Common myeloid progenitor, CD34-positive (primary cell): ENCODE results near the gene PLPP7.
"Not testable (repeated sequence)": the region's sequence is repeated elsewhere in the genome, so short reads cannot be mapped to it uniquely, and the experiment has no call there.

Source experiments
- CTCF ChIA-PET: fragments of 350-600 bp; sonication (Branson Sonifier 250); formaldehyde crosslinking; loops from one replicate; lab custom pipeline; 2021; ENCODE audit warnings: antibody characterized with exemption; lab: Charles Lee
- POLR2A ChIA-PET: fragments of 350-600 bp; sonication (Branson Sonifier 250); formaldehyde crosslinking; loops from one replicate; lab custom pipeline; 2021; ENCODE audit warnings: antibody characterized with exemption; lab: Charles Lee
- DNase-seq, 3 donors: peaks; one replicate each; pipeline versions ENCODE4 v3.0.0 to v3.0.0-alpha.2; 2013
- H3K27ac ChIP-seq, 2 experiments: 1 replicate in 1 of 2; 2 replicates in 1 of 2; pipeline ENCODE4 v1.7.0; 2013; ENCODE audit warnings: inconsistent platforms in 2 of 2, low read length in 2 of 2, mild to moderate bottlenecking in 2 of 2, low read depth in 1 of 2, moderate library complexity in 1 of 2; ENCODE audit not compliant: severe bottlenecking in 2 of 2, insufficient read depth in 1 of 2, poor library complexity in 1 of 2
- H3K27me3 ChIP-seq, 5 experiments: replicated peaks in 2 of 5; 1 replicate in 3 of 5; 2 replicates in 2 of 5; pipeline versions ENCODE4 v1.6.1 to v1.7.0; 2013; ENCODE audit warnings: low read length in 4 of 5, mild to moderate bottlenecking in 2 of 5, moderate library complexity in 2 of 5, inconsistent platforms in 1 of 5; ENCODE audit not compliant: insufficient read depth in 5 of 5, control insufficient read depth in 4 of 5
- H3K36me3 ChIP-seq, 4 experiments: 1 replicate in 2 of 4; 2 replicates in 2 of 4; pipeline versions ENCODE4 v1.6.1 to v1.7.0; 2013; ENCODE audit warnings: low read length in 3 of 4, control low read depth in 1 of 4, mild to moderate bottlenecking in 1 of 4; ENCODE audit not compliant: control insufficient read depth in 4 of 4, insufficient read depth in 4 of 4
- H3K4me1 ChIP-seq, 4 experiments: 1 replicate in 3 of 4; 2 replicates in 1 of 4; pipeline versions ENCODE4 v1.6.1 to v1.7.1; 2013; ENCODE audit warnings: low read length in 3 of 4, mild to moderate bottlenecking in 3 of 4, control low read depth in 1 of 4, inconsistent platforms in 1 of 4, moderate library complexity in 1 of 4; ENCODE audit not compliant: control insufficient read depth in 4 of 4, insufficient read depth in 4 of 4; ENCODE audit errors: control extremely low read depth in 1 of 4
- H3K4me3 ChIP-seq, 7 experiments: 1 replicate in 4 of 7; 2 replicates in 3 of 7; pipeline versions ENCODE4 v1.5.1 to v1.7.0; 2013; ENCODE audit warnings: mild to moderate bottlenecking in 7 of 7, low read length in 6 of 7, moderate library complexity in 6 of 7, inconsistent platforms in 2 of 7, low read depth in 2 of 7, control low read depth in 1 of 7; ENCODE audit not compliant: insufficient read depth in 4 of 7, control insufficient read depth in 1 of 7; ENCODE audit errors: extremely low read depth in 1 of 7
- H3K9me3 ChIP-seq, 5 experiments: 1 replicate in 4 of 5; 2 replicates in 1 of 5; pipeline versions ENCODE4 v1.6.1 to v1.7.1; 2013; ENCODE audit warnings: low read length in 4 of 5, mild to moderate bottlenecking in 2 of 5, inconsistent platforms in 1 of 5, low read depth in 1 of 5, moderate library complexity in 1 of 5; ENCODE audit not compliant: control insufficient read depth in 4 of 5, insufficient read depth in 2 of 5; ENCODE audit errors: control extremely low read depth in 1 of 5
- WGBS: methylation state at CpG from one replicate; pipeline ENCODE4 v1.1.5; 2013; ENCODE audit not compliant: insufficient coverage; 5-methylcytosine and 5-hydroxymethylcytosine counted together

PLPP7 gene

GRCh38 chr9:131266266-131267229 lies 23.0 kb upstream of the PLPP7 start:
- WGBS, result 65% methylated on average over 22 of the region's 26 CpGs
- no peaks in the 10 kb centered on the region for H3K27me3 ChIP-seq
- H3K4me1 ChIP-seq, result peaks cover 12 to 73% (median 68%) of the 10 kb centered on the region in 4 experiments
- CTCF ChIA-PET, result interaction anchor here (0.7 to 12.1 kb wide), 2 partner anchors 9 to 11 kb away, joined by 3 to 155 read pairs; no protein-coding TSS in a partner anchor
- peak overlapping the region in 2 of 7 experiments; percentile 19 to 21 for H3K4me3 ChIP-seq
- peaks cover 7 to 43% (median 17%) of the 10 kb centered on the region in 4 experiments for H3K36me3 ChIP-seq
- peak overlapping the region in 1 of 2 experiments; percentile 36 for H3K27ac ChIP-seq
- POLR2A ChIA-PET, result no interaction called here
- no peaks in the 10 kb centered on the region for H3K9me3 ChIP-seq
- DNase-seq, result no peak

GRCh38 chr9:131270171-131271015 lies 19.1 kb upstream of the PLPP7 start:
- POLR2A ChIA-PET, result interaction anchor here (0.6 to 1.0 kb wide), 4 partner anchors 11 to 94 kb away, joined by 3 to 4 read pairs (median 4); no protein-coding TSS in a partner anchor
- no peaks in the 10 kb centered on the region for H3K9me3 ChIP-seq
- no peaks in the 10 kb centered on the region for H3K27me3 ChIP-seq
- CTCF ChIA-PET, result interaction anchor here (0.6 to 12.1 kb wide), 6 partner anchors 8 to 67 kb away, joined by 3 to 155 read pairs (median 4); no protein-coding TSS in a partner anchor
- DNase-seq, result peak; percentile 53 to 79 (median 70)
- WGBS, result 3% methylated on average over 18 of the region's 20 CpGs
- H3K4me1 ChIP-seq, result peaks cover 23 to 92% (median 90%) of the 10 kb centered on the region in 4 experiments
- H3K4me3 ChIP-seq, result peak overlapping the region in 6 of 7 experiments; percentile 33 to 69 (median 48)
- peak overlapping the region; percentile 42 to 96 for H3K27ac ChIP-seq
- peaks cover 2 to 40% (median 3%) of the 10 kb centered on the region in 4 experiments for H3K36me3 ChIP-seq

- CTCF ChIA-PET, result interaction anchor here (0.8 to 12.1 kb wide), 6 partner anchors 7 to 63 kb away, joined by 3 to 155 read pairs (median 5); no protein-coding TSS in a partner anchor
- not testable (repeated sequence) for DNase-seq, H3K9me3 ChIP-seq, H3K27me3 ChIP-seq
- peaks cover 23 to 95% (median 87%) of the 10 kb centered on the region in 4 experiments for H3K4me1 ChIP-seq
- peak overlapping the region in 4 of 7 experiments; percentile 46 to 69 (median 52) for H3K4me3 ChIP-seq
- POLR2A ChIA-PET, result interaction anchor here (0.6 to 1.0 kb wide), 3 partner anchors 11 to 94 kb away, joined by 3 to 4 read pairs (median 4); no protein-coding TSS in a partner anchor
- WGBS, result 63% methylated on average over 1 of the region's 1 CpG
- peaks cover 0 to 36% (median 3%) of the 10 kb centered on the region in 4 experiments for H3K36me3 ChIP-seq
- peak overlapping the region; percentile 61 to 96 for H3K27ac ChIP-seq
Observed at GRCh38 chr9:131271016-131271273, 18.6 kb upstream of the PLPP7 start.

- ChIA-PET POLR2A (interaction anchor here (0.8 kb wide), 1 partner anchor 19 kb away, joined by 6 read pairs; no protein-coding TSS in a partner anchor), CTCF (interaction anchor here (0.8 to 12.1 kb wide), 9 partner anchors 8 to 93 kb away, joined by 3 to 155 read pairs (median 4); no protein-coding TSS in a partner anchor)
- H3K4me3 ChIP-seq, result peak overlapping the region in 4 of 7 experiments; percentile 29 to 92 (median 62)
- DNase-seq, result no peak
- H3K36me3 ChIP-seq, result peaks cover 0 to 30% (median 1%) of the 10 kb centered on the region in 4 experiments
- H3K4me1 ChIP-seq, result peaks cover 23 to 90% (median 81%) of the 10 kb centered on the region in 4 experiments
- H3K27me3 ChIP-seq, result no peaks in the 10 kb centered on the region
- WGBS, result 68% methylated on average over 6 of the region's 6 CpGs
- H3K27ac ChIP-seq, result peak overlapping the region; percentile 61 to 96
- H3K9me3 ChIP-seq, result no peaks in the 10 kb centered on the region
Observed at GRCh38 chr9:131271506-131271931, 18.0 kb upstream of the PLPP7 start.

GRCh38 chr9:131272212-131272611 lies 17.3 kb upstream of the PLPP7 start:
- ChIA-PET POLR2A (interaction anchor here (1.1 kb wide), 1 partner anchor 34 kb away, joined by 3 read pairs; no protein-coding TSS in a partner anchor), CTCF (interaction anchor here (0.8 to 12.1 kb wide), 6 partner anchors 8 to 93 kb away, joined by 3 to 155 read pairs (median 16); no protein-coding TSS in a partner anchor)
- peak overlapping the region; percentile 9 to 96 for H3K27ac ChIP-seq
- H3K4me1 ChIP-seq, result peaks cover 23 to 83% (median 74%) of the 10 kb centered on the region in 4 experiments
- peaks cover 0 to 24% (median under 1%) of the 10 kb centered on the region in 4 experiments for H3K36me3 ChIP-seq
- no peaks in the 10 kb centered on the region for H3K27me3 ChIP-seq
- WGBS, result 100% methylated on average over 2 of the region's 3 CpGs
- H3K9me3 ChIP-seq, result no peaks in the 10 kb centered on the region
- no peak for DNase-seq
- H3K4me3 ChIP-seq, result peak overlapping the region in 4 of 7 experiments; percentile 35 to 92 (median 89)
